Right lobe of liver (tissue), 4 donors: ENCODE measurements around the gene CHRM2.

Experiments
- POLR2A ChIP-seq: fragments of 450-650 bp; IDR thresholded peaks from one replicate; pipeline ENCODE4 v1.6.1; 2017; ENCODE audit warnings: antibody characterized with exemption, mild to moderate bottlenecking
- TF ChIP-seq, protein P1 (sequence below), 4 donors: fragments of 200-600 bp in 3 of 4; fragments of 450-650 bp in 1 of 4; IDR thresholded peaks; one replicate each; pipeline versions ENCODE4 v1.5.1 to v1.8.0; 2016 to 2022; ENCODE audit warnings: antibody characterized with exemption in 4 of 4, mild to moderate bottlenecking in 2 of 4
- donor health status: DM: no; HTN: no; CAD: no.
- donor health status: DM: no; HTN: no; CAD: no.
- donor health status: DM: no; HTN: yes; CAD: no.

DNA sequence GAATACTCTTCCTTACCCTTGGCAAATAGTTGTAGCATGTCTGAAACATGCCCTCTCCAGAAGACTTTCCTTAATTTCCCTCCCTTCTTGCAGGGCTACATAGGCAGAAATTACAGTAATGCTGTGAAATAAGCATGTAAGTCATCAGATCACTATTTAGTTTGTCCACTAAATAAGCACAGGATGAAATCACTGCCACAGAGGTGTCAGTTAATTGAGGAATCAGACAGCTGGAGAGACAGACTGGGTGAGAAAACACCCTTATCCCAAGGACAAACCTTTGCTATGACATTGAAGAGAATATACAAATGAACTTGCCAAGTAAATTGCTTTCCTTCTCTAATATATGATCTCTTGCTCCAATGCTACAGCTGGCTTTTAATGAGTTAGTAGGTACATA is 129.3 kb downstream of the CHRM2 start:
- TF ChIP-seq, protein P1, sequence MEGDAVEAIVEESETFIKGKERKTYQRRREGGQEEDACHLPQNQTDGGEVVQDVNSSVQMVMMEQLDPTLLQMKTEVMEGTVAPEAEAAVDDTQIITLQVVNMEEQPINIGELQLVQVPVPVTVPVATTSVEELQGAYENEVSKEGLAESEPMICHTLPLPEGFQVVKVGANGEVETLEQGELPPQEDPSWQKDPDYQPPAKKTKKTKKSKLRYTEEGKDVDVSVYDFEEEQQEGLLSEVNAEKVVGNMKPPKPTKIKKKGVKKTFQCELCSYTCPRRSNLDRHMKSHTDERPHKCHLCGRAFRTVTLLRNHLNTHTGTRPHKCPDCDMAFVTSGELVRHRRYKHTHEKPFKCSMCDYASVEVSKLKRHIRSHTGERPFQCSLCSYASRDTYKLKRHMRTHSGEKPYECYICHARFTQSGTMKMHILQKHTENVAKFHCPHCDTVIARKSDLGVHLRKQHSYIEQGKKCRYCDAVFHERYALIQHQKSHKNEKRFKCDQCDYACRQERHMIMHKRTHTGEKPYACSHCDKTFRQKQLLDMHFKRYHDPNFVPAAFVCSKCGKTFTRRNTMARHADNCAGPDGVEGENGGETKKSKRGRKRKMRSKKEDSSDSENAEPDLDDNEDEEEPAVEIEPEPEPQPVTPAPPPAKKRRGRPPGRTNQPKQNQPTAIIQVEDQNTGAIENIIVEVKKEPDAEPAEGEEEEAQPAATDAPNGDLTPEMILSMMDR (IDR thresholded peaks at IDR 0.05), result no peak
- TF ChIP-seq POLR2A, result no peak
